ENCODE data around the gene NSD2.

- TF ChIP-seq EZH2 (IDR thresholded peaks at IDR 0.05; ENCODE audit: borderline replicate concordance, low read length) (no peak), CTCF (conservative IDR thresholded peaks at IDR 0.05 in 1 of 2, IDR thresholded peaks at IDR 0.05 in 1 of 2; ENCODE audit: extremely low read depth in 1 of 2, insufficient read depth in 1 of 2, low read depth in 1 of 2, low read length in 2 of 2) (peak; percentile 57 to 76)
Measured at GRCh38 chr4:1910643-1911042, 39.5 kb downstream of the NSD2 start.
